K562 (cell line): ENCODE data around the gene METAP2.

Experiments
- KDM1A ChIP-seq, 2 experiments: fragments of 450-650 bp; IDR thresholded peaks; 2 replicates each; pipeline ENCODE4 v1.6.1; 2016; ENCODE audit warnings: mild to moderate bottlenecking in 2 of 2
- POLR2A ChIP-seq: fragments of 450-650 bp; conservative IDR thresholded peaks from 2 replicates; pipeline ENCODE4 v1.6.1; 2016
- TCF7L2 ChIP-seq: fragments of 150-350 bp; IDR thresholded peaks from 2 replicates; pipeline ENCODE4 v1.6.1; 2016; ENCODE audit warnings: low read depth, mild to moderate bottlenecking, low read length, moderate library complexity
- TF ChIP-seq, protein P1 (sequence below), 3 experiments: IDR thresholded peaks in 2 of 3; conservative IDR thresholded peaks in 1 of 3; 2 replicates each; pipeline ENCODE4 v1.5.1; 2011 to 2012; ENCODE audit warnings: low read length in 3 of 3, mild to moderate bottlenecking in 3 of 3, control low read depth in 2 of 3, improper control_type of control experiment in 1 of 3, inconsistent platforms in 1 of 3, low read depth in 1 of 3, mixed read lengths in 1 of 3, moderate library complexity in 1 of 3; ENCODE audit not compliant: insufficient read depth in 2 of 3

DNA sequence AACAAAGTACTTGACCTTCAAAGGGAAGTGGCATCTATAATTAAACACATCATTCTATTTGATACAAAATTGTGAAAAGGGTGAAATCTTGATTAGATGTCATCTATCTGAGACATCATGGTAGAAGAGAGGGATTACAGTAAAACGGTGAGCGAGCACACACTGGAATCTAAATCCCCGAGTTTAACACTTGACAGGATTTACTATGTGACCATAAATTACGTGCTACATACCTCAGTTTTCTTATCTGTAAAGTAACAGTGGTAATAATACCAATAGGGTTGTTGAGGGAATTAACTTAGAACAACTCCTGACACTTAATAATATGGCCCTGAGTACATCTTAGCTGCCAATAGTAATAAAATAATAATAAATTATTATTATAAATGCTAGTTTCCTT, 64.1 kb downstream of the METAP2 start:
- TF ChIP-seq TCF7L2 (no peak), KDM1A (IDR thresholded peaks at IDR 0.05) (no peak), POLR2A (no peak)
- TF ChIP-seq, protein P1, sequence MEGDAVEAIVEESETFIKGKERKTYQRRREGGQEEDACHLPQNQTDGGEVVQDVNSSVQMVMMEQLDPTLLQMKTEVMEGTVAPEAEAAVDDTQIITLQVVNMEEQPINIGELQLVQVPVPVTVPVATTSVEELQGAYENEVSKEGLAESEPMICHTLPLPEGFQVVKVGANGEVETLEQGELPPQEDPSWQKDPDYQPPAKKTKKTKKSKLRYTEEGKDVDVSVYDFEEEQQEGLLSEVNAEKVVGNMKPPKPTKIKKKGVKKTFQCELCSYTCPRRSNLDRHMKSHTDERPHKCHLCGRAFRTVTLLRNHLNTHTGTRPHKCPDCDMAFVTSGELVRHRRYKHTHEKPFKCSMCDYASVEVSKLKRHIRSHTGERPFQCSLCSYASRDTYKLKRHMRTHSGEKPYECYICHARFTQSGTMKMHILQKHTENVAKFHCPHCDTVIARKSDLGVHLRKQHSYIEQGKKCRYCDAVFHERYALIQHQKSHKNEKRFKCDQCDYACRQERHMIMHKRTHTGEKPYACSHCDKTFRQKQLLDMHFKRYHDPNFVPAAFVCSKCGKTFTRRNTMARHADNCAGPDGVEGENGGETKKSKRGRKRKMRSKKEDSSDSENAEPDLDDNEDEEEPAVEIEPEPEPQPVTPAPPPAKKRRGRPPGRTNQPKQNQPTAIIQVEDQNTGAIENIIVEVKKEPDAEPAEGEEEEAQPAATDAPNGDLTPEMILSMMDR (IDR thresholded peaks at IDR 0.05 in 2 of 3, conservative IDR thresholded peaks at IDR 0.05 in 1 of 3; ENCODE audit: insufficient read depth in 2 of 3, low read depth in 1 of 3, low read length in 3 of 3), result no peak
